A549 (cell line): ENCODE data around the gene GABARAP. TPM values are rescaled to one million over a fixed set of nuclear protein-coding genes. Genes with fewer than 3 reads are reported as not detected.

Experiments used
- ATAC-seq, 2 experiments: fragments of 200-7000 bp in 1 of 2; fragments of >200 bp in 1 of 2; cut with Nextera tagmentation in 1 of 2; cut with Tn5 transposase in 1 of 2; 3 replicates each; pipeline versions ENCODE4 v1.8.0 to v1.9.1; 2018 to 2020; ENCODE audit warnings: mild to moderate bottlenecking in 1 of 2, moderate library complexity in 1 of 2
- CTCF ChIA-PET: fragments of 300-600 bp; sonication (Branson Sonifier 250); formaldehyde crosslinking; extraction: SDS; loops from one replicate; lab custom pipeline; 2021; ENCODE audit warnings: antibody characterized with exemption, inconsistent platforms; lab: Yijun Ruan, JAX
- POLR2A ChIA-PET: fragments of 350-600 bp; formaldehyde crosslinking; extraction: SDS; loops from one replicate; lab custom pipeline; 2021; ENCODE audit warnings: antibody characterized with exemption, inconsistent platforms; lab: Yijun Ruan, JAX
- DNase-seq, 2 experiments: peaks; one replicate each; pipeline versions ENCODE4 v3.0.0 to v3.0.0-alpha.2; 2011 to 2016; ENCODE audit warnings: low read depth in 1 of 2, low spot score in 1 of 2
- FAIRE-seq: peaks from 2 replicates; lab custom pipeline; 2011; peaks lifted over from hg19 to GRCh38; lab: Jason Lieb, UNC
- H3K27ac ChIP-seq, 2 experiments: fragments of >200 bp; sonication (Bioruptor Twin); formaldehyde crosslinking; 3 replicates each; pipeline ENCODE4 v1.5.1; 2016 to 2017
- H3K4me1 ChIP-seq: fragments of >200 bp; sonication (Bioruptor Twin); formaldehyde crosslinking; 3 replicates; pipeline ENCODE4 v1.6.1; 2016
- H3K4me2 ChIP-seq: fragments of >200 bp; sonication (Bioruptor Twin); formaldehyde crosslinking; 3 replicates; pipeline ENCODE4 v1.6.1; 2016
- H3K4me3 ChIP-seq: fragments of >200 bp; sonication (Bioruptor Twin); formaldehyde crosslinking; 3 replicates; pipeline ENCODE4 v1.5.1; 2016
- H3K9me3 ChIP-seq: fragments of >200 bp; sonication (Bioruptor Twin); formaldehyde crosslinking; 3 replicates; pipeline ENCODE4 v1.6.1; 2016
- ATOH8 ChIP-seq: fragments of 250-450 bp; sonication (Bioruptor Pico); IDR thresholded peaks from 2 replicates; pipeline ENCODE4 v1.5.0; 2020; ENCODE audit warnings: low read depth, mild to moderate bottlenecking, moderate library complexity
- BCL3 ChIP-seq: fragments of >200 bp; sonication (Bioruptor Twin); formaldehyde crosslinking; IDR thresholded peaks from 3 replicates; pipeline ENCODE4 v1.6.1; 2016
- BHLHE40 ChIP-seq: IDR thresholded peaks from 2 replicates; pipeline ENCODE4 v1.6.1; 2012; ENCODE audit warnings: low read depth, low read length, inconsistent platforms
- CEBPB ChIP-seq, 2 experiments: fragments of >200 bp in 1 of 2; sonication (Bioruptor Twin) in 1 of 2; formaldehyde crosslinking in 1 of 2; IDR thresholded peaks; 2 replicates each; pipeline ENCODE4 v1.6.1; 2012 to 2016
- E2F6 ChIP-seq: IDR thresholded peaks from 2 replicates; pipeline ENCODE4 v1.6.1; 2012; ENCODE audit warnings: low read depth, borderline replicate concordance
- EHF ChIP-seq: fragments of 250-450 bp; sonication (Bioruptor Pico); IDR thresholded peaks from 2 replicates; pipeline ENCODE4 v1.5.0; 2020; ENCODE audit warnings: mild to moderate bottlenecking
- EHMT2 ChIP-seq: fragments of 200-600 bp; sonication (generic); IDR thresholded peaks from 2 replicates; pipeline ENCODE4 v1.6.1; 2016; ENCODE audit warnings: antibody characterized with exemption, low read depth, mild to moderate bottlenecking, moderate library complexity
- FOSB ChIP-seq: fragments of 250-450 bp; sonication (Bioruptor Pico); IDR thresholded peaks from 2 replicates; pipeline ENCODE4 v1.5.0; 2020; ENCODE audit warnings: mild to moderate bottlenecking, moderate library complexity
- FOSL2 ChIP-seq, 2 experiments: fragments of 450-650 bp in 1 of 2; fragments of >200 bp in 1 of 2; sonication (Bioruptor Twin) in 1 of 2; formaldehyde crosslinking; IDR thresholded peaks; 2 replicates each; pipeline versions ENCODE4 v1.5.0 to v1.6.1; 2016 to 2020; ENCODE audit warnings: mild to moderate bottlenecking in 1 of 2, moderate library complexity in 1 of 2
- HDAC2 ChIP-seq: fragments of 200-600 bp; sonication (generic); IDR thresholded peaks from 2 replicates; pipeline ENCODE4 v1.6.1; 2016
- HOXA7 ChIP-seq: fragments of 250-450 bp; sonication (Bioruptor Pico); IDR thresholded peaks from 2 replicates; pipeline ENCODE4 v1.5.0; 2020; ENCODE audit warnings: mild to moderate bottlenecking, moderate library complexity
- HOXB13 ChIP-seq: fragments of 250-450 bp; sonication (Bioruptor Pico); IDR thresholded peaks from 2 replicates; pipeline ENCODE4 v1.5.0; 2020; ENCODE audit warnings: low read depth, mild to moderate bottlenecking, moderate library complexity
- HOXB5 ChIP-seq: fragments of 250-450 bp; sonication (Bioruptor Pico); IDR thresholded peaks from 2 replicates; pipeline ENCODE4 v1.5.0; 2020; ENCODE audit warnings: mild to moderate bottlenecking, moderate library complexity
- JUN ChIP-seq, 2 experiments: fragments of >200 bp; sonication (Bioruptor Twin); formaldehyde crosslinking; IDR thresholded peaks; 2 replicates in 1 of 2; 3 replicates in 1 of 2; pipeline ENCODE4 v1.6.1; 2016 to 2017
- MYC ChIP-seq: IDR thresholded peaks from 2 replicates; pipeline ENCODE4 v1.6.1; 2012; ENCODE audit warnings: mild to moderate bottlenecking, inconsistent platforms, low read length, improper control_type of control experiment, borderline replicate concordance
- PBX3 ChIP-seq: IDR thresholded peaks from 2 replicates; pipeline ENCODE4 v1.6.1; 2012
- POLR2A ChIP-seq: IDR thresholded peaks from 2 replicates; pipeline ENCODE4 v1.6.1; 2012; ENCODE audit warnings: mild to moderate bottlenecking, low read length
- RAD21 ChIP-seq, 2 experiments: fragments of >200 bp in 1 of 2; sonication (Bioruptor Twin) in 1 of 2; formaldehyde crosslinking in 1 of 2; IDR thresholded peaks in 1 of 2; conservative IDR thresholded peaks in 1 of 2; 2 replicates in 1 of 2; 3 replicates in 1 of 2; pipeline ENCODE4 v1.6.1; 2012 to 2018; ENCODE audit warnings: inconsistent platforms in 1 of 2
- RFX5 ChIP-seq: fragments of 450-650 bp; IDR thresholded peaks from 2 replicates; pipeline ENCODE4 v1.7.1; 2014; ENCODE audit warnings: antibody characterized with exemption, mild to moderate bottlenecking, moderate library complexity
- SREBF2 ChIP-seq: fragments of 450-650 bp; IDR thresholded peaks from 2 replicates; pipeline ENCODE4 v1.6.1; 2014; ENCODE audit warnings: mild to moderate bottlenecking, moderate library complexity
- TFCP2L1 ChIP-seq: fragments of 250-450 bp; sonication (Bioruptor Pico); IDR thresholded peaks from 2 replicates; pipeline ENCODE4 v1.5.0; 2021; ENCODE audit warnings: mild to moderate bottlenecking
- WGBS: methylation state at CpG from one replicate; pipeline ENCODE4 v1.1.6; 2017; ENCODE audit errors: missing lambda C conversion rate; 5-methylcytosine and 5-hydroxymethylcytosine counted together
- polyA plus RNA-seq, 4 experiments: library from polyadenylated mRNA; depleted of rRNA in 3 of 4; stranded (reverse); fragments of >200 nt; fragmentation: RNase III in 1 of 4; extraction: RNeasy Plus Mini Kit Qiagen cat#74134 plus additional on column Dnase treatment in 1 of 4; gene quantifications; 2 replicates in 3 of 4; 3 replicates in 1 of 4; pipeline ENCODE4 v1.2.3, GENCODE V29; 2011 to 2017

Gene GABARAP
- polyA plus RNA-seq, 2 of the 4 experiments (the other 2 are of a cell fraction) = 399 to 504 TPM

- FAIRE-seq (no peak), ATAC-seq (no peak), DNase-seq (no peak)
- CTCF ChIA-PET = interaction anchor here (1.1 to 17.3 kb wide), 8 partner anchors 15 to 191 kb away, joined by 3 to 169 read pairs (median 5); partner anchors contain the start of genes ACADVL and DLG4
- H3K9me3 ChIP-seq = no peaks in the 10 kb centered on the region
- peak overlapping the region; percentile 69 for H3K4me2 ChIP-seq
- 91% methylated on average over 6 of the region's 6 CpGs for WGBS
- H3K4me3 ChIP-seq = peak overlapping the region; percentile 99; the same call in 2 of the 3 replicates
- H3K27ac ChIP-seq = peak overlapping the region in 1 of 2 experiments; percentile 98; a peak in 4 of 6 replicates
- POLR2A ChIA-PET = interaction anchor here (6.9 kb wide), 1 partner anchor 17 kb away, joined by 63 read pairs; the partner anchor contains the start of genes ACADVL and DLG4
- no peak for TF ChIP-seq FOSB (CRISPR knock-in tag)
- no peak for TF ChIP-seq PBX3
- TF ChIP-seq BCL3 = no peak
- no peak for TF ChIP-seq ATOH8 (CRISPR knock-in tag)
- no peak for TF ChIP-seq E2F6
- peaks cover 60% of the 10 kb centered on the region for H3K4me1 ChIP-seq
Measured at GRCh38 chr17:7236808-7237207, 5.4 kb downstream of the GABARAP start.

GRCh38 chr17:7235693-7236665 is 6.3 kb downstream of the GABARAP start:
- Histone ChIP-seq H3K4me3 (no peak overlapping the region), H3K9me3 (no peaks in the 10 kb centered on the region), H3K4me1 (peaks cover 55% of the 10 kb centered on the region), H3K27ac (peak overlapping the region; percentile 1 to 94; a peak in 2 of 6 replicates), H3K4me2 (peak overlapping the region; percentile 92)
- ChIA-PET POLR2A (interaction anchor here (6.9 kb wide), 1 partner anchor 16 kb away, joined by 63 read pairs; the partner anchor contains the start of genes ACADVL and DLG4), CTCF (interaction anchor here (1.1 to 17.3 kb wide), 9 partner anchors 14 to 191 kb away, joined by 3 to 169 read pairs (median 7); partner anchors contain the start of genes ACADVL and DLG4)
- 80% methylated on average over 21 of the region's 22 CpGs for WGBS
- FAIRE-seq (no peak), ATAC-seq (no peak), DNase-seq (no peak)
- TF ChIP-seq MYC = no peak
- no peak for TF ChIP-seq ATOH8 (CRISPR knock-in tag)
- no peak for TF ChIP-seq FOSL2 (IDR thresholded peaks at IDR 0.05)
- TF ChIP-seq FOSL2 (CRISPR knock-in tag; IDR thresholded peaks at IDR 0.05) = peak; percentile 75
- no peak for TF ChIP-seq CEBPB (IDR thresholded peaks at IDR 0.05)

GRCh38 chr17:7234083-7234951 is 7.9 kb downstream of the GABARAP start, which contains the start of gene DVL2:
TSS of gene DVL2 (minus strand) at chr17:7234517. CDS start at chr17:7234262, 255 bp downstream.
- DNase-seq (peak; percentile 98), FAIRE-seq (peak; percentile 98), ATAC-seq (peak; percentile 49 to 75)
- ChIA-PET POLR2A (interaction anchor here (0.5 to 6.9 kb wide), 10 partner anchors 8 to 199 kb away, joined by 3 to 63 read pairs (median 3); partner anchors contain the start of genes ACADVL, DLG4, GABARAP and SLC16A13), CTCF (interaction anchor here (1.0 to 17.3 kb wide), 6 partner anchors 12 to 189 kb away, joined by 3 to 169 read pairs (median 7); partner anchors contain the start of genes ACADVL and DLG4)
- Histone ChIP-seq H3K9me3 (no peaks in the 10 kb centered on the region), H3K4me3 (peak within 1 kb of the TSS; percentile 77), H3K4me2 (peak within 1 kb of the TSS; percentile 92), H3K27ac (peak within 1 kb of the TSS; percentile 94 to 95), H3K4me1 (peaks cover 44% of the 10 kb centered on the region)
- WGBS = under 1% methylated on average over 35 of the region's 72 CpGs
- peak; percentile 98 for TF ChIP-seq PBX3
- peak; percentile 86 for TF ChIP-seq POLR2A
- peak; percentile 65; the same call in 1 of the 2 replicates for TF ChIP-seq TFCP2L1 (CRISPR knock-in tag)
- TF ChIP-seq FOSL2 (IDR thresholded peaks at IDR 0.05) = no peak
- peak; percentile 82 for TF ChIP-seq FOSL2 (CRISPR knock-in tag; IDR thresholded peaks at IDR 0.05)
- TF ChIP-seq EHF (CRISPR knock-in tag) = peak; percentile 88; the same call in 1 of the 2 replicates
- TF ChIP-seq RAD21 (conservative IDR thresholded peaks at IDR 0.05 in 1 of 2, IDR thresholded peaks at IDR 0.05 in 1 of 2) = 0 out of 5 replicates have a peak, but pooled peaks of 1 of the 2 experiments have one; percentile 13
- TF ChIP-seq EHMT2 = no peak
- TF ChIP-seq SREBF2 = no peak
- no peak for TF ChIP-seq RFX5
- peak; percentile 74; the same call in 1 of the 2 replicates for TF ChIP-seq HOXB13 (CRISPR knock-in tag)
- TF ChIP-seq HOXA7 (CRISPR knock-in tag) = peak; percentile 80; the same call in 1 of the 2 replicates
- TF ChIP-seq BHLHE40 = peak; percentile 86
- TF ChIP-seq HOXB5 (CRISPR knock-in tag) = peak; percentile 97
- TF ChIP-seq HDAC2 = 0 out of 2 replicates have a peak, but pooled peaks have one; percentile 66
- TF ChIP-seq JUN (IDR thresholded peaks at IDR 0.05) = peak; percentile 94 to 99
